T-helper 9 cell (primary cell): ENCODE results near the gene KIAA0930.
"Not testable (repeated sequence)": the region's sequence is repeated elsewhere in the genome, so short reads cannot be mapped to it uniquely, and the experiment has no call there.

Source experiments
- DNase-seq: peaks from one replicate; pipeline ENCODE4 v3.0.0-alpha.2; 2020

KIAA0930 gene

GRCh38 chr22:45262931-45263462 lies 22.3 kb upstream of the KIAA0930 start:
- no peak for DNase-seq

- no peak for DNase-seq
These were observed 21.7 kb upstream of the KIAA0930 start for GRCh38 chr22:45262195-45262930.

GRCh38 chr22:45261407-45262088 lies 20.9 kb upstream of the KIAA0930 start:
- DNase-seq = no peak

GRCh38 chr22:45260395-45260759 lies 19.7 kb upstream of the KIAA0930 start:
- not testable (repeated sequence) for DNase-seq

- DNase-seq = no peak
These were observed 19.2 kb upstream of the KIAA0930 start for GRCh38 chr22:45259754-45260394.

GRCh38 chr22:45257941-45258340 lies 17.2 kb upstream of the KIAA0930 start:
- not testable (repeated sequence) for DNase-seq

GRCh38 chr22:45254789-45255278 lies 14.1 kb upstream of the KIAA0930 start:
- DNase-seq = no peak

GRCh38 chr22:45254388-45254787 lies 13.7 kb upstream of the KIAA0930 start:
- DNase-seq = no peak

- DNase-seq = no peak
These were observed 12.4 kb upstream of the KIAA0930 start for GRCh38 chr22:45253039-45253641.

- DNase-seq = no peak
These were observed 11.1 kb upstream of the KIAA0930 start for GRCh38 chr22:45251825-45252224.

GRCh38 chr22:45248832-45249561 lies 8.3 kb upstream of the KIAA0930 start:
- no peak for DNase-seq

GRCh38 chr22:45246060-45246985 lies 5.6 kb upstream of the KIAA0930 start:
- no peak for DNase-seq

GRCh38 chr22:45244916-45245315 lies 4.2 kb upstream of the KIAA0930 start:
- DNase-seq = no peak

GRCh38 chr22:45242778-45243191 lies 2.1 kb upstream of the KIAA0930 start:
- no peak for DNase-seq

GRCh38 chr22:45240104-45240809 lies 437 bp downstream of the KIAA0930 start:
- DNase-seq = no peak

GRCh38 chr22:45239681-45240051 lies 1.0 kb downstream of the KIAA0930 start:
- DNase-seq = no peak

- DNase-seq = no peak
These were observed 1.6 kb downstream of the KIAA0930 start for GRCh38 chr22:45238957-45239680.

- DNase-seq = no peak
These were observed 2.4 kb downstream of the KIAA0930 start for GRCh38 chr22:45238076-45238956.
